A549 (cell line): ENCODE data around the gene DCBLD2. TPM values are rescaled to one million over a fixed set of nuclear protein-coding genes. Genes with fewer than 3 reads are reported as not detected.

Experiments
- ATAC-seq, 2 experiments: fragments of 200-7000 bp in 1 of 2; fragments of >200 bp in 1 of 2; cut with Nextera tagmentation in 1 of 2; cut with Tn5 transposase in 1 of 2; 3 replicates each; pipeline versions ENCODE4 v1.8.0 to v1.9.1; 2018 to 2020; ENCODE audit warnings: mild to moderate bottlenecking in 1 of 2, moderate library complexity in 1 of 2
- CTCF ChIA-PET: fragments of 300-600 bp; sonication (Branson Sonifier 250); formaldehyde crosslinking; extraction: SDS; loops from one replicate; lab custom pipeline; 2021; ENCODE audit warnings: antibody characterized with exemption, inconsistent platforms; lab: Yijun Ruan, JAX
- POLR2A ChIA-PET: fragments of 350-600 bp; formaldehyde crosslinking; extraction: SDS; loops from one replicate; lab custom pipeline; 2021; ENCODE audit warnings: antibody characterized with exemption, inconsistent platforms; lab: Yijun Ruan, JAX
- DNase-seq, 2 experiments: peaks; one replicate each; pipeline versions ENCODE4 v3.0.0 to v3.0.0-alpha.2; 2011 to 2016; ENCODE audit warnings: low read depth in 1 of 2, low spot score in 1 of 2
- FAIRE-seq: peaks from 2 replicates; lab custom pipeline; 2011; peaks lifted over from hg19 to GRCh38; lab: Jason Lieb, UNC
- H3K27ac ChIP-seq, 2 experiments: fragments of >200 bp; sonication (Bioruptor Twin); formaldehyde crosslinking; 3 replicates each; pipeline ENCODE4 v1.5.1; 2016 to 2017
- H3K4me1 ChIP-seq: fragments of >200 bp; sonication (Bioruptor Twin); formaldehyde crosslinking; 3 replicates; pipeline ENCODE4 v1.6.1; 2016
- H3K4me2 ChIP-seq: fragments of >200 bp; sonication (Bioruptor Twin); formaldehyde crosslinking; 3 replicates; pipeline ENCODE4 v1.6.1; 2016
- H3K4me3 ChIP-seq: fragments of >200 bp; sonication (Bioruptor Twin); formaldehyde crosslinking; 3 replicates; pipeline ENCODE4 v1.5.1; 2016
- H3K9me3 ChIP-seq: fragments of >200 bp; sonication (Bioruptor Twin); formaldehyde crosslinking; 3 replicates; pipeline ENCODE4 v1.6.1; 2016
- ELK1 ChIP-seq: fragments of 150-350 bp; IDR thresholded peaks from 2 replicates; pipeline ENCODE4 v1.6.1; 2014; ENCODE audit warnings: low read depth, mild to moderate bottlenecking, low read length
- FOXS1 ChIP-seq: fragments of 250-450 bp; sonication (Bioruptor Pico); IDR thresholded peaks from 2 replicates; pipeline ENCODE4 v1.5.0; 2020; ENCODE audit warnings: mild to moderate bottlenecking, moderate library complexity
- HES2 ChIP-seq: fragments of >200 bp; sonication (Bioruptor Twin); formaldehyde crosslinking; IDR thresholded peaks from 2 replicates; pipeline ENCODE4 v1.6.1; 2016
- HOXA7 ChIP-seq: fragments of 250-450 bp; sonication (Bioruptor Pico); IDR thresholded peaks from 2 replicates; pipeline ENCODE4 v1.5.0; 2020; ENCODE audit warnings: mild to moderate bottlenecking, moderate library complexity
- HOXB13 ChIP-seq: fragments of 250-450 bp; sonication (Bioruptor Pico); IDR thresholded peaks from 2 replicates; pipeline ENCODE4 v1.5.0; 2020; ENCODE audit warnings: low read depth, mild to moderate bottlenecking, moderate library complexity
- HOXB5 ChIP-seq: fragments of 250-450 bp; sonication (Bioruptor Pico); IDR thresholded peaks from 2 replicates; pipeline ENCODE4 v1.5.0; 2020; ENCODE audit warnings: mild to moderate bottlenecking, moderate library complexity
- MAFK ChIP-seq: fragments of 450-650 bp; IDR thresholded peaks from 2 replicates; pipeline ENCODE4 v1.6.1; 2014; ENCODE audit not compliant: partially characterized antibody
- POLR2A ChIP-seq: IDR thresholded peaks from 2 replicates; pipeline ENCODE4 v1.6.1; 2012; ENCODE audit warnings: mild to moderate bottlenecking, low read length
- RAD21 ChIP-seq, 2 experiments: fragments of >200 bp in 1 of 2; sonication (Bioruptor Twin) in 1 of 2; formaldehyde crosslinking in 1 of 2; IDR thresholded peaks in 1 of 2; conservative IDR thresholded peaks in 1 of 2; 2 replicates in 1 of 2; 3 replicates in 1 of 2; pipeline ENCODE4 v1.6.1; 2012 to 2018; ENCODE audit warnings: inconsistent platforms in 1 of 2
- RARB ChIP-seq: fragments of 250-450 bp; sonication (Bioruptor Pico); IDR thresholded peaks from 2 replicates; pipeline ENCODE4 v1.8.0; 2021; ENCODE audit warnings: mild to moderate bottlenecking, moderate library complexity
- RCOR1 ChIP-seq: fragments of 150-350 bp; IDR thresholded peaks from 2 replicates; pipeline ENCODE4 v1.6.1; 2014; ENCODE audit warnings: antibody characterized with exemption, low read length, low read depth
- REST ChIP-seq: fragments of 200-600 bp; sonication (generic); IDR thresholded peaks from 2 replicates; pipeline ENCODE4 v1.6.1; 2016; ENCODE audit warnings: antibody characterized with exemption, mild to moderate bottlenecking, moderate library complexity
- SMC3 ChIP-seq: fragments of >200 bp; sonication (Bioruptor Twin); formaldehyde crosslinking; IDR thresholded peaks from 3 replicates; pipeline ENCODE4 v1.6.1; 2018; ENCODE audit warnings: inconsistent platforms
- ZC3H11A ChIP-seq: fragments of 450-650 bp; IDR thresholded peaks from 2 replicates; pipeline ENCODE4 v1.6.1; 2014; ENCODE audit warnings: antibody characterized with exemption, mild to moderate bottlenecking
- WGBS: methylation state at CpG from one replicate; pipeline ENCODE4 v1.1.6; 2017; ENCODE audit errors: missing lambda C conversion rate; 5-methylcytosine and 5-hydroxymethylcytosine counted together
- polyA plus RNA-seq, 4 experiments: library from polyadenylated mRNA; depleted of rRNA in 3 of 4; stranded (reverse); fragments of >200 nt; fragmentation: RNase III in 1 of 4; extraction: RNeasy Plus Mini Kit Qiagen cat#74134 plus additional on column Dnase treatment in 1 of 4; gene quantifications; 2 replicates in 3 of 4; 3 replicates in 1 of 4; pipeline ENCODE4 v1.2.3, GENCODE V29; 2011 to 2017
- TF ChIP-seq, protein P1 (sequence below): fragments of >200 bp; sonication (Bioruptor Twin); formaldehyde crosslinking; IDR thresholded peaks from 3 replicates; pipeline ENCODE4 v1.6.1; 2016
- TF ChIP-seq, protein P2 (sequence below): IDR thresholded peaks from 2 replicates; pipeline ENCODE4 v1.6.1; 2012
- TF ChIP-seq, protein P3 (sequence below): IDR thresholded peaks from 2 replicates; pipeline ENCODE4 v1.6.1; 2012; ENCODE audit warnings: low read depth, borderline replicate concordance

The DCBLD2 gene
- polyA plus RNA-seq, 2 of the 4 experiments (the other 2 are of a cell fraction), result 266 to 623 TPM

DNA sequence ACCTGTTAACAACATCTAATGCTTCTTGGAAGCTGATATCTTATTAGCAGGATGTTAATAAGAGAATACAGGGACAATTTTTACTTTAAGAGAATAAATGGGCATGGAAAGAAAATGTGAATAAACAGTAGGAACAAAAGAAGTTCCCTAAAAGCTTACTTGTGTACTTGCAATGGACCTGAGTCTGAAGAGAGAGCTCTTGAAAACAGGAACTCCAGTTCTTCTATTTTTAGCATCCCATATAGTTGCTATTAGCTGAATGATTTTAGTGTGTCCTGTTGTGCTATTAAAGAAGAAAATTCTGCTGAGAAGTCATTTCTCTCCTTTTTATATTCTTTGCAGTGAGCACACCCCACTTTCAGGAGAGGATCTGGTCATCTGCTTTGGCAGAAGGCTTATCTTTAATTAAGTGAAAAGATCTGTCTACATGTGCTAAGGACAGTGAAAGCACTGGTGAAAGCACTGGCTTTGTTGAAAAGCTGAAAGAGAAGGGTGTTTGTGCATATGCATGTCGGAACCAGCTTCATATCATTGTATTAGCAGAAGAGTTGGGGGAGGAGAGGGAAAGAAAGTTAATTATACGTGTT is 139.8 kb downstream of the DCBLD2 start:
- POLR2A ChIA-PET, result no interaction called here
- ATAC-seq (no peak), FAIRE-seq (no peak)

More for the DNA sequence above, 139.8 kb downstream of the DCBLD2 start:
- Histone ChIP-seq H3K4me1 (no peaks in the 10 kb centered on the region), H3K4me2 (no peak overlapping the region), H3K4me3 (no peak overlapping the region), H3K27ac (no peak overlapping the region), H3K9me3 (no peaks in the 10 kb centered on the region)
- no peak for DNase-seq
- CTCF ChIA-PET, result interaction anchor here (1.3 kb wide), 1 partner anchor 160 kb away, joined by 3 read pairs; no protein-coding TSS in a partner anchor
- TF ChIP-seq POLR2A, result no peak
- TF ChIP-seq, protein P1, sequence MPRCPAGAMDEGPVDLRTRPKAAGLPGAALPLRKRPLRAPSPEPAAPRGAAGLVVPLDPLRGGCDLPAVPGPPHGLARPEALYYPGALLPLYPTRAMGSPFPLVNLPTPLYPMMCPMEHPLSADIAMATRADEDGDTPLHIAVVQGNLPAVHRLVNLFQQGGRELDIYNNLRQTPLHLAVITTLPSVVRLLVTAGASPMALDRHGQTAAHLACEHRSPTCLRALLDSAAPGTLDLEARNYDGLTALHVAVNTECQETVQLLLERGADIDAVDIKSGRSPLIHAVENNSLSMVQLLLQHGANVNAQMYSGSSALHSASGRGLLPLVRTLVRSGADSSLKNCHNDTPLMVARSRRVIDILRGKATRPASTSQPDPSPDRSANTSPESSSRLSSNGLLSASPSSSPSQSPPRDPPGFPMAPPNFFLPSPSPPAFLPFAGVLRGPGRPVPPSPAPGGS, result no peak
- TF ChIP-seq, protein P2, sequence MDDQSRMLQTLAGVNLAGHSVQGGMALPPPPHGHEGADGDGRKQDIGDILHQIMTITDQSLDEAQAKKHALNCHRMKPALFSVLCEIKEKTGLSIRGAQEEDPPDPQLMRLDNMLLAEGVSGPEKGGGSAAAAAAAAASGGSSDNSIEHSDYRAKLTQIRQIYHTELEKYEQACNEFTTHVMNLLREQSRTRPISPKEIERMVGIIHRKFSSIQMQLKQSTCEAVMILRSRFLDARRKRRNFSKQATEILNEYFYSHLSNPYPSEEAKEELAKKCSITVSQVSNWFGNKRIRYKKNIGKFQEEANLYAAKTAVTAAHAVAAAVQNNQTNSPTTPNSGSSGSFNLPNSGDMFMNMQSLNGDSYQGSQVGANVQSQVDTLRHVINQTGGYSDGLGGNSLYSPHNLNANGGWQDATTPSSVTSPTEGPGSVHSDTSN, result no peak
- TF ChIP-seq HOXB5, result no peak
- TF ChIP-seq RAD21 (conservative IDR thresholded peaks at IDR 0.05 in 1 of 2, IDR thresholded peaks at IDR 0.05 in 1 of 2), result no peak
- no peak for TF ChIP-seq RCOR1
- TF ChIP-seq HOXB13 (CRISPR knock-in tag), result no peak
- no peak for TF ChIP-seq SMC3
- no peak for TF ChIP-seq REST
- TF ChIP-seq ZC3H11A, result no peak
- TF ChIP-seq HOXA7 (CRISPR knock-in tag), result no peak
- no peak for TF ChIP-seq HES2
- TF ChIP-seq, protein P3, sequence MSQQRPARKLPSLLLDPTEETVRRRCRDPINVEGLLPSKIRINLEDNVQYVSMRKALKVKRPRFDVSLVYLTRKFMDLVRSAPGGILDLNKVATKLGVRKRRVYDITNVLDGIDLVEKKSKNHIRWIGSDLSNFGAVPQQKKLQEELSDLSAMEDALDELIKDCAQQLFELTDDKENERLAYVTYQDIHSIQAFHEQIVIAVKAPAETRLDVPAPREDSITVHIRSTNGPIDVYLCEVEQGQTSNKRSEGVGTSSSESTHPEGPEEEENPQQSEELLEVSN, result no peak
- TF ChIP-seq ELK1, result no peak
- TF ChIP-seq FOXS1 (CRISPR knock-in tag), result no peak
- TF ChIP-seq MAFK, result no peak
- TF ChIP-seq RARB (CRISPR knock-in tag), result no peak
- 86% methylated on average over 2 of the region's 2 CpGs for whole genome bisulfite sequencing
